ENCODE data around the gene URM1.
A peak's percentile ranks its signal among the peaks of the same experiment; 100 is the strongest.

Gene URM1

GRCh38 chr9:128429513-128430086, 58.4 kb downstream of the URM1 start:
- DNase-seq (ENCODE audit: low read depth), result no peak

- DNase-seq (ENCODE audit: low read depth), result no peak
Measured at GRCh38 chr9:128431207-128431606, 60.0 kb downstream of the URM1 start.

- no peak for DNase-seq (ENCODE audit: low read depth)
Measured at GRCh38 chr9:128434340-128434739, 63.2 kb downstream of the URM1 start.

GRCh38 chr9:128435611-128436010, 64.4 kb downstream of the URM1 start:
- DNase-seq (ENCODE audit: low read depth), result no peak

GRCh38 chr9:128438343-128439109, 67.4 kb downstream of the URM1 start:
- DNase-seq (ENCODE audit: low read depth), result peak; percentile 58

GRCh38 chr9:128439273-128439672, 68.1 kb downstream of the URM1 start:
- DNase-seq (ENCODE audit: low read depth), result no peak

Measured in HS-27A (cell line).